H9 (cell line): ENCODE results near the gene MED8. TPM values are rescaled to one million over a fixed set of nuclear protein-coding genes. Genes with fewer than 3 reads are reported as not detected.

Experiments
- DNase-seq: peaks from one replicate; pipeline ENCODE4 v3.0.0-alpha.2; 2017
- H2AFZ ChIP-seq: one replicate; pipeline ENCODE4 v1.6.1; 2013; ENCODE audit warnings: mild to moderate bottlenecking, low read length, control low read depth, moderate library complexity
- H2AK5ac ChIP-seq: 2 replicates; pipeline ENCODE4 v1.6.1; 2013; ENCODE audit warnings: low read length, control low read depth, mixed read lengths; ENCODE audit not compliant: insufficient read length
- H2BK120ac ChIP-seq: one replicate; pipeline ENCODE4 v1.6.1; 2013; ENCODE audit warnings: low read depth, mild to moderate bottlenecking, low read length, control low read depth, inconsistent platforms; ENCODE audit not compliant: poor library complexity, severe bottlenecking
- H2BK12ac ChIP-seq: 2 replicates; pipeline ENCODE4 v1.6.1; 2013; ENCODE audit warnings: low read length, control low read depth, mixed read lengths, low read depth; ENCODE audit not compliant: insufficient read length
- H2BK15ac ChIP-seq: 2 replicates; pipeline ENCODE4 v1.6.1; 2013; ENCODE audit warnings: low read depth, low read length, control low read depth
- H2BK20ac ChIP-seq: one replicate; pipeline ENCODE4 v1.6.1; 2013; ENCODE audit warnings: low read depth, mild to moderate bottlenecking, low read length, control low read depth, inconsistent platforms; ENCODE audit not compliant: poor library complexity, severe bottlenecking
- H2BK5ac ChIP-seq: 2 replicates; pipeline ENCODE4 v1.6.1; 2013; ENCODE audit warnings: low read length, control low read depth, mixed read lengths; ENCODE audit not compliant: insufficient read length
- H3K14ac ChIP-seq: 2 replicates; pipeline ENCODE4 v1.6.1; 2013; ENCODE audit warnings: low read length, control low read depth; ENCODE audit not compliant: insufficient read depth
- H3K18ac ChIP-seq: 2 replicates; pipeline ENCODE4 v1.6.1; 2013; ENCODE audit warnings: low read depth, mild to moderate bottlenecking, mixed read lengths, low read length, control low read depth; ENCODE audit not compliant: insufficient read length
- H3K23ac ChIP-seq: 2 replicates; pipeline ENCODE4 v1.6.1; 2013; ENCODE audit warnings: low read length, control low read depth, mixed read lengths, low read depth; ENCODE audit not compliant: insufficient read length
- H3K23me2 ChIP-seq: 2 replicates; pipeline ENCODE4 v1.6.1; 2013; ENCODE audit warnings: low read depth, mild to moderate bottlenecking, mixed read lengths, low read length, control low read depth; ENCODE audit not compliant: insufficient read length, poor library complexity, severe bottlenecking
- H3K27ac ChIP-seq: 2 replicates; pipeline ENCODE4 v1.5.1; 2013; ENCODE audit warnings: low read length, control low read depth, mixed read lengths, low read depth; ENCODE audit not compliant: insufficient read length
- H3K27me3 ChIP-seq: 2 replicates; pipeline ENCODE4 v1.6.1; 2013; ENCODE audit warnings: low read length, control low read depth, inconsistent platforms; ENCODE audit not compliant: insufficient read depth
- H3K4ac ChIP-seq: 2 replicates; pipeline ENCODE4 v1.6.1; 2013; ENCODE audit warnings: low read depth, mild to moderate bottlenecking, control low read depth, inconsistent platforms, low read length, moderate library complexity
- H3K4me1 ChIP-seq: 2 replicates; pipeline ENCODE4 v1.6.1; 2013; ENCODE audit warnings: low read length, control low read depth, inconsistent platforms; ENCODE audit not compliant: insufficient read depth
- H3K4me2 ChIP-seq: 2 replicates; pipeline ENCODE4 v1.6.1; 2013; ENCODE audit warnings: low read length, control low read depth, mixed read lengths; ENCODE audit not compliant: insufficient read length, insufficient read depth
- H3K56ac ChIP-seq: 2 replicates; pipeline ENCODE4 v1.6.1; 2013; ENCODE audit warnings: low read depth, mild to moderate bottlenecking, mixed read lengths, low read length, control low read depth; ENCODE audit not compliant: insufficient read length
- H3K79me1 ChIP-seq: 2 replicates; pipeline ENCODE4 v1.6.1; 2013; ENCODE audit warnings: low read depth, mild to moderate bottlenecking, moderate library complexity, low read length, control low read depth, inconsistent platforms; ENCODE audit not compliant: insufficient read depth, poor library complexity, severe bottlenecking
- H3K79me2 ChIP-seq: 2 replicates; pipeline ENCODE4 v1.6.1; 2013; ENCODE audit warnings: low read length, control low read depth, inconsistent platforms; ENCODE audit not compliant: insufficient read depth
- H3K9ac ChIP-seq: 2 replicates; pipeline ENCODE4 v1.6.1; 2013; ENCODE audit warnings: low read length, control low read depth, mixed read lengths; ENCODE audit not compliant: insufficient read length; ENCODE audit errors: extremely low read depth
- H3K9me3 ChIP-seq: one replicate; pipeline ENCODE4 v1.6.1; 2013; ENCODE audit warnings: low read depth, low read length, inconsistent platforms; ENCODE audit not compliant: control insufficient read depth
- H3T11ph ChIP-seq: one replicate; pipeline ENCODE4 v1.6.1; 2013; ENCODE audit warnings: mild to moderate bottlenecking, low read length, control low read depth, inconsistent platforms
- H4K20me1 ChIP-seq: one replicate; pipeline ENCODE4 v1.6.1; 2013; ENCODE audit not compliant: control insufficient read depth, insufficient read length, insufficient read depth
- H4K5ac ChIP-seq: 2 replicates; pipeline ENCODE4 v1.6.1; 2013; ENCODE audit warnings: low read depth, mild to moderate bottlenecking, mixed read lengths, low read length, control low read depth; ENCODE audit not compliant: insufficient read length
- H4K8ac ChIP-seq: replicated peaks from 2 replicates; pipeline ENCODE4 v1.6.1; 2013; ENCODE audit warnings: low read length, control low read depth, mixed read lengths, low read depth; ENCODE audit not compliant: insufficient read length
- H4K91ac ChIP-seq: 2 replicates; pipeline ENCODE4 v1.6.1; 2013; ENCODE audit warnings: low read depth, mild to moderate bottlenecking, moderate library complexity, mixed read lengths, low read length, control low read depth; ENCODE audit not compliant: insufficient read length
- H3K27ac Mint-ChIP-seq, 3 experiments: 2 replicates in 2 of 3; 3 replicates in 1 of 3; pipeline ENCODE4 v1.8.0; 2020 to 2021; ENCODE audit warnings: mixed read lengths in 3 of 3, mild to moderate bottlenecking in 1 of 3, moderate library complexity in 1 of 3
- H3K27me3 Mint-ChIP-seq: 2 replicates; pipeline ENCODE4 v1.8.0; 2021; ENCODE audit warnings: low read depth, mild to moderate bottlenecking, moderate library complexity, mixed read lengths
- H3K36me3 Mint-ChIP-seq, 3 experiments: 2 replicates in 2 of 3; 3 replicates in 1 of 3; pipeline ENCODE4 v1.8.0; 2020 to 2021; ENCODE audit warnings: low read depth in 3 of 3, mixed read lengths in 3 of 3; ENCODE audit not compliant: insufficient read depth in 1 of 3
- H3K4me1 Mint-ChIP-seq, 2 experiments: 2 replicates each; pipeline ENCODE4 v1.8.0; 2020; ENCODE audit warnings: mixed read lengths in 2 of 2
- H3K4me3 Mint-ChIP-seq, 2 experiments: 2 replicates in 1 of 2; 3 replicates in 1 of 2; pipeline ENCODE4 v1.8.0; 2020 to 2021; ENCODE audit warnings: mild to moderate bottlenecking in 2 of 2, mixed read lengths in 2 of 2, moderate library complexity in 1 of 2
- H3K9me3 Mint-ChIP-seq, 2 experiments: 2 replicates in 1 of 2; 3 replicates in 1 of 2; pipeline ENCODE4 v1.8.0; 2020; ENCODE audit warnings: mild to moderate bottlenecking in 2 of 2, mixed read lengths in 2 of 2, moderate library complexity in 1 of 2
- CTCF ChIP-seq: fragments of 200-600 bp; sonication (generic); conservative IDR thresholded peaks from 3 replicates; pipeline ENCODE4 v1.8.0; 2021; ENCODE audit warnings: antibody characterized with exemption, mild to moderate bottlenecking
- WGBS: extraction: QIAGEN DNeasy Blood & Tissue Kit; methylation state at CpG from one replicate; pipeline ENCODE4 v1.1.7; 2013; ENCODE audit warnings: missing lambda C conversion rate, low lambda C conversion rate, mixed read lengths; ENCODE audit not compliant: insufficient read length; ENCODE audit errors: extremely low coverage; 5-methylcytosine and 5-hydroxymethylcytosine counted together
- total RNA-seq: library from RNA; stranded (reverse); gene quantifications from 2 replicates; pipeline ENCODE4 v1.2.1, GENCODE V29; 2021

The MED8 gene
- total RNA-seq, 1 experiment from 2014 or later: 23.0 TPM

- TF ChIP-seq CTCF: no peak
- no peak overlapping the region for H3K4me3 Mint-ChIP-seq
Observed at GRCh38 chr1:43381612-43382011, 8.0 kb downstream of the MED8 start.

More at GRCh38 chr1:43381612-43382011, 8.0 kb downstream of the MED8 start:
- no peaks in the 10 kb centered on the region for H3K9me3 Mint-ChIP-seq
- Histone ChIP-seq H3K27me3 (no peaks in the 10 kb centered on the region), H3K27ac (no peak overlapping the region), H3K9ac (no peak overlapping the region), H4K5ac (no peak overlapping the region), H2BK15ac (no peak overlapping the region), H3K18ac (no peak overlapping the region), H2BK5ac (no peak overlapping the region), H3K4me2 (no peak overlapping the region), H4K20me1 (no peaks in the 10 kb centered on the region), H3K79me2 (no peaks in the 10 kb centered on the region), H2BK120ac (no peak overlapping the region), H3K4ac (no peak overlapping the region), H3K14ac (no peak overlapping the region), H3K23me2 (no peaks in the 10 kb centered on the region), H2BK12ac (no peak overlapping the region), H3K9me3 (no peaks in the 10 kb centered on the region), H2AFZ (no peak overlapping the region), H2AK5ac (no peak overlapping the region), H3K79me1 (no peaks in the 10 kb centered on the region), H3K56ac (no peak overlapping the region), H2BK20ac (no peak overlapping the region), H3K4me1 (no peaks in the 10 kb centered on the region), H4K91ac (no peak overlapping the region), H3T11ph (no peak overlapping the region), H3K23ac (no peak overlapping the region), H4K8ac (no peak overlapping the region)
- DNase-seq: no peak
- no peaks in the 10 kb centered on the region for H3K27me3 Mint-ChIP-seq
- H3K27ac Mint-ChIP-seq: no peak overlapping the region; a peak in 1 of 7 replicates
- H3K36me3 Mint-ChIP-seq: peaks cover 5 to 49% (median 32%) of the 10 kb centered on the region in 3 experiments; a peak in 6 of 7 replicates
- H3K4me1 Mint-ChIP-seq: peaks cover 3 to 7% of the 10 kb centered on the region in 2 experiments
- no CpG with 5 or more reads among the region's 3 CpGs for WGBS
